CD4-positive, alpha-beta T cell treated with Interleukin-6 at 100 ng/mL for 8 hours (primary cell): ENCODE data around the gene AMOTL1.

Source experiments
- DNase-seq: peaks from one replicate; pipeline ENCODE4 v3.0.0-alpha.2; 2020; ENCODE audit warnings: mixed read lengths, low spot score

The AMOTL1 gene, protein sequence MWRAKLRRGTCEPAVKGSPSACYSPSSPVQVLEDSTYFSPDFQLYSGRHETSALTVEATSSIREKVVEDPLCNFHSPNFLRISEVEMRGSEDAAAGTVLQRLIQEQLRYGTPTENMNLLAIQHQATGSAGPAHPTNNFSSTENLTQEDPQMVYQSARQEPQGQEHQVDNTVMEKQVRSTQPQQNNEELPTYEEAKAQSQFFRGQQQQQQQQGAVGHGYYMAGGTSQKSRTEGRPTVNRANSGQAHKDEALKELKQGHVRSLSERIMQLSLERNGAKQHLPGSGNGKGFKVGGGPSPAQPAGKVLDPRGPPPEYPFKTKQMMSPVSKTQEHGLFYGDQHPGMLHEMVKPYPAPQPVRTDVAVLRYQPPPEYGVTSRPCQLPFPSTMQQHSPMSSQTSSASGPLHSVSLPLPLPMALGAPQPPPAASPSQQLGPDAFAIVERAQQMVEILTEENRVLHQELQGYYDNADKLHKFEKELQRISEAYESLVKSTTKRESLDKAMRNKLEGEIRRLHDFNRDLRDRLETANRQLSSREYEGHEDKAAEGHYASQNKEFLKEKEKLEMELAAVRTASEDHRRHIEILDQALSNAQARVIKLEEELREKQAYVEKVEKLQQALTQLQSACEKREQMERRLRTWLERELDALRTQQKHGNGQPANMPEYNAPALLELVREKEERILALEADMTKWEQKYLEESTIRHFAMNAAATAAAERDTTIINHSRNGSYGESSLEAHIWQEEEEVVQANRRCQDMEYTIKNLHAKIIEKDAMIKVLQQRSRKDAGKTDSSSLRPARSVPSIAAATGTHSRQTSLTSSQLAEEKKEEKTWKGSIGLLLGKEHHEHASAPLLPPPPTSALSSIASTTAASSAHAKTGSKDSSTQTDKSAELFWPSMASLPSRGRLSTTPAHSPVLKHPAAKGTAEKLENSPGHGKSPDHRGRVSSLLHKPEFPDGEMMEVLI

DNA sequence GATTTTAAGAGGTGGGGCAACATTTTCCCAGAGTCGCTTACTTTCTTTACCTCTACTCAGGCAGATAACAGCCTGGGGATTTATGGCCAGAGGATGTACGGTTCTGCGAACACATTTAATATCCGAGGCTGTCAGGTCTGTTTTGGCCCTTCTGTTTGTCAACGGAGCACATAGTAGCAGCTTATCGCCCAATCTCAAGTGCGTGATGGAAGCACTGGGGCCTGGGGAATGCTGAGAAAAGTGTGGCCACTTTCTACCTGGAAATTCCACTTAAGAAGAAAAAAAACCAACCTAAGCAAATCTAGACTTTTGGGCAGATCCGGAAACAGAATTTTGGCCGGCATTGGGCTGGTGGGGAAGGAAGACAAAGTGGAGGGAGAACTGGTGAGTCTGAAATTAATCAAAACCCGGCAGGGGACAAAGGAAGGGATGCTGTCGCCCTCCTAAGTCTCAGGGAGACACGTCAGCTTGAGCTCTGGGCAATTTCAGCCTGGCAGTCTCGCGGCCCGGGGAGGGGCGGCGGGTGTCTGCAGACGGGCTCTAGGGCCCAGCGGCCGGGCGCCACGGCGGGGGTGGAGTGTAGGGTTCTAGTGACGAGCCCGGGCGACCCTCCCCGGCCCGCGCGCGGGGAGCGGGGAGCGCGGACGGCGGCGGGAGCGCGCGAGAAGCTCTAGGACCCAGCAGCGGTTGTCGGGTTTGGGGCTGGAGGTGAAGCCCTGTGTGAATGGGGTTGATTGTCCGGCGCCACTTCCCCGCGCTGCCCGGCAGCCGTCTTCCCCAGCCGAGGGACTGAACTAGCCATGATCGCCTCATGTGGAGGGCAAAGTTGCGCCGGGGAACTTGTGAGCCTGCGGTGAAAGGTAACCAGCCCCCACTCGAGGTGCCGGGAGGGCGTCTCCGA is at the start of gene AMOTL1:
Gene AMOTL1 (plus strand): TSS at position 656 of the 901 bp plus-strand sequence. CDS start 156 bp downstream, at position 812.
- DNase-seq, result no peak

DNA sequence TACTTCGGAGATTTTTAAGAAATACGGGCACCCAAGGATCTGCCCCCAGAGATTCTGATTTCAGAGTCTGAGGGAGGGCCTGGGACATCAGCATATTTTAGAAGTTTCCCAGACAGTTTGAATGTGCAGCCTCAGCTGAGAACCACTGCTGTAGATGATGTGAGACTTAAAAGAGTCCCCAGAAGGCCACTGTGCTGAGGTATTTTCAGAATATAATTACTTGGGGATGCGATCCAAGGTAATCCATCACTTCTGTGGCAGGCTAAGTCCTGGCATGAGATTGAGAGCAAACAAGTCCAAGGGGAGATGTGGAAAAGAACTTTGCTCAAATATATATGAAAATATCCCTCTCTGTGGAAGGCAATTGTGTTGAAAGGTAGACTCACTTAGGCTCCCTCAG is 48.3 kb upstream of the AMOTL1 start:
- no peak for DNase-seq

DNA sequence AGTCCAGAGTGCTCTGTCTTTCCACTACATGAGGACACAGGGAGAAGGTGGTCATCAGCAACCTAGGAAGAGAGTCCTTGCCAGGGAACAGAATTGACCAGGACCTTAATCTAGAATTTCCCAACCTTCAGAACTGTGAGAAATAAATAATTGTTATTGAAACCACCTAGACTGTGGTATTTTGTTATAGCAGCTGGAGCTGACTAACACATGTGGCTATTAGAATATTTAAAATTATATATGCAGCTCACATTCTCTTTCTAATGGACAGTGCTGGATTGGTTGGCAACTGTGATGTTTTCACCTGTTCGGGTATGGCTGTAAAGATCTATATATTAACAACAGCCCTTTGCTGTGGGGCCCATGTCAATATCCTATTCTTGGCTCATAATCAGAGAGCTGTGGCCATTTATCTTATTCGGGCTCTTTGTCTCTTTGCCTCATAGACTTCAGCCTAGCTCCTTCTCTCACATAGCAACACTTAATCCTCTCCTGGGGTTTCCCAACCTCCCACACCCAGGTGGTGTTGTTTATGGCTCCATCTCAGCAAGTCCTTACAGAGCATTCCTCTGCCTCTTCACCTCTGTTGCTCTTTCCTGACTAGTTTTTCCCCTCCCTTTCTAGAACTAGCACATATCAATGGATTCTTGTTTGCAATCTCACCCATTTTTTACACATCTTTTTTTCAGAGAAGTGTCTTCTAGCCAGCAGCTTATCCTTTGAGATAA is 46.4 kb upstream of the AMOTL1 start:
- DNase-seq, result no peak

DNA sequence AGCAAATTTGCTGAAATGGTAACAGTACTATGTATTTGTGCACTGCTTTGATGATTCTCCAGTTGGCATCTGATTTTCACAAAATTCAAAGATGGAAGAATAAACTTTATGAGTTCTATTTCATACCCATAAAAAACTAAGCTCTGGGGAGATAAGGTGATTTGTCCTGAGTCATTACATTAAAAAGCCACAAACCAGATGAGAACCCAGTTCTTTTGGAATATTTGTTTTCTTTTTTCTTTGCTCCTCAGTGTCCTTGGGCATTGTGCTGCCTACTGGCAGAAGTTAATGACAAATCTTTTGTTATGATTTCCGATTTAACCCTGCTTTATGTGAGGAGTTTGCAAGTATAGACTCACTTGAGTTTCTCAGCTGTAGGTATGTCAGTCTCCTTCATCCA is 45.4 kb upstream of the AMOTL1 start:
- no peak for DNase-seq

DNA sequence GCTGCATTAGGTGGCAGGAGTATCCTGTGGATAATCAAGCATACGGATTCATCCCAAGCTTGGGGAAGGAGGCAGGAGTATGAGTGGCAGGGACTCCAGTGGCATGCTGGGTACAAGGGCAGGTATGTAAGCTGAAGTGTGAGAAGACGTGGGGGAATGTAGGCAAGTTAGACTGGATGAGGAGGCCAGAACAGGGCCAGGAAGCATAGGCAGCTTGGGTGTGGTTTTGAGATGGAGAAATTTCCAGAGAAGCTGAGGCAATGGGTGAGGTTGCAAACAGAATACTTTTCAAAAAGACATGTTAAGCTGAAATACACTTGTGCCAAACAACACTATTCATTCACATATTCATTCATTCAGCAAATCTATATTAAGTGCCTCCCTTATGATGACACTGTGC is 43.1 kb upstream of the AMOTL1 start:
- no peak for DNase-seq

DNA sequence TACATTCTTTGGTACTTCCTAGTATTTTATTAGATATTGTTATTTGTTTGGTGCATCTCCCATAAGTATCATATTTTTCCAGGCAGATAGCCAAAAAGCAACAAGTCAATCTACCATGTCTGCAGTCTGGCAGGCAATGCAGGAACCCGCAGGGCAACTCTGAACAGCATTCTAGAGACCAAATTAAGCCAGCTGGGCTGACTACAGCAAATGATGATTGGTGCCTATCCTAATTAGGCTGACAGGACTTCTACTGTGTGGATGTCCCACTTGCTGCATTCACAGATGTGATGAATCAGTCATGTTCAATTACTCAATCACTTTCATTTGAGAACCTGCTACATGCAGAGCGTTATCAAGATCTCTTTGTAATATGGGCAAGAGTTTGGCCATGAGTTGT is 40.3 kb upstream of the AMOTL1 start:
- no peak for DNase-seq

DNA sequence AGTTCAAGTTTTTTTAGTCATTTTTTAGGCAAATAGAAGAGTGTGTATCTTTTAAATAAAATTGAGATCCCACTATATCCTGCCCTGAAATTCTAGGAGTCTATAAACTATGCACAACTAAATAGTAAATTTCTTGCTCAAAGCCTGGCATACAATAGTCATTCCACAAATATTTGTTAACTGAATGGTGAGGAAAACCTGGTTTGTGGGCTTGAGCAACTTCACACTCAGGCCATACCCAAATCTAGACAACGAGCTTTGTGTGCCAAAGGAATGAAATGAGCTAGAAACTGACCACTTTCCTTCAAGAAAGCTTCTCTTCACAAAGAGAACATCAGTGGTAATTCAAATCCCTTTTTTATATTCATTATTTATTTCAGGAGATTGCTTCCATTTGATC is 39.6 kb upstream of the AMOTL1 start:
- DNase-seq, result no peak

DNA sequence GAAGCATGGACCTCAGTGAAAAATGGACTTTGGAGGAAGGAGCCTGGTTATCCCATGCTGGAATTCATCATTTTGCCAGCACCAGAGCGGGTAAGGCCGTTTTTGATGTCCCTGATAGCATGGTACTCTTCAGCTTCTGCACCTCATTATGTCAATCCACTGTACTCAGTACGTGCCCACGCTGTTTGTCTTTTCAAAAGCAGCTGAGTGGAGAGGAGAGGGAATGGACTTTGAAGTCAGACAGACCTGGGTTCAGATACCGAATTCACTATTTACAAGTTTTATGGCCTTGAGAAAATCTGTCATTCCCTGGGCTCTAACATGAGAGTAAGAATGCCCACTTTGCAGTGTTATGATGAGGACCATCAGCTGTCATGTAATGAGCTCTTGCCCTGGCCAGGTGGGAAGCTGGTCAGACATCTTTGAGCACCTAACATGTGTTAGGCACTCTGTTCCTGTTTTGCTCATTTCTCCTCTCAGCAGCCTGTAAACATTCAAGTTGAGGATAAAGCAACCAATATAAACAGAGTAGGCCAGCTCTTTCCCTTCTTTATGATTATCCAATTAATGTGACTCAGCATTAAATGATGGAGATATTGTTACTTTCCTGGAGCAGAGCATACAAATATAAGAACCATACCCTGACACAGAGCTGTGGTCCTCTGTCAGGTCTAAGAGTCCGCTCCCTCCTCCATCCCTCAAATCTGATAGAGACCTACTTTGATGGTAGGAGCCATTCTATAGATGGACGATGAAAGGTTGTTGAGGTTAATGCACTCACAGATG is 39.0 kb upstream of the AMOTL1 start:
- DNase-seq, result no peak

DNA sequence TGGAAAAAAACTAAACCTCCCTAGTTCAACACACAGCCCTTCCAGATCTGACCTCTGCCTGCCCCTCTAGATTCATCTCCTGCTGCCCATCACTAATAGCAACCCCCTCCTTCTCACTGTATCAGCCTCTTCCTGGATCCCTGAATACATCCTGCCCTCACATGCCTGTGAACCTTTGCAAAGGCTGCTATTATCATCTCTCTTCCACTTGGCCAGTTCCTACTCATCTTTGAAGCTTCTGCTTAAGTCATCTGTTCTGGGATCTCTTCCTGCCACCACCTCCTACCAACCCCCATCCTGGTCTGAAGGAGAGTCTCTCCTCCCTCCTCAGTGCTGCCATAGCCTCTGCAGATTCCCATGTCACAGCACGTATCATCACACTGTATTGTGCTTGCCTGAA is 38.0 kb upstream of the AMOTL1 start:
- no peak for DNase-seq

DNA sequence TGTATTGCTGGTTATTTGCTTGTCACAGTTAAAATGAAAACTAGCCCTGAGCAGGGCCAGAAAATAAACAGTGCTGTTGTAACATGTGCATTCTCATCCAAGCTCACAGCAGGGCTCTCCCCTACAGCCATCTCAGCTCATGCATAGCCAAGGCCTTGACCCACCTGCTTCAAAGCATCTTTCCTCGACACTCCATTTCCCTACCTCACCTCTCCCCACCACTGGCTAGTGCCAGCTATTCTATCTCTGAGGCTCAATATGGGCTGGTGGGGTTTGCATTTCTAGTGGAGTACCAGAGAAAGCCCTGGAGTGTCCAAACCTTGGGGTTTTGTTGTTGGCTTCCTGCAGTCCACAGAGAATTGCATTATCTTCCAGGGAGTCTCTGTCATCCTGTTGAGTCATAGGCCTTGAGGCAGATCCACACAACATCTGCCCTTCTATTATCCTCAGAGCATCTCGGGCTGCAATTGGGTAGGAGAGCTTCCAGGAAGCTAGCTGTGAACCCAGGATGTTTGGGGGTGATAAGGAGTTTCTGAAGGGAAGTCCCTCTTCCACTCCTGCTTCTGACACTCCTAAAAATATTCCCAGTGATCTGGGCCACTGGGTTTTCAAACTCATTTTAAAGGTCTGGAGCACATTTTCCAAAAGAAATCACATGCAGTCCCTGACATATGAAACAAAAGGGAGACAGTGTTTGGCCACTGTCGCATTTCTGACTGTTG is 36.1 kb upstream of the AMOTL1 start:
- no peak for DNase-seq

DNA sequence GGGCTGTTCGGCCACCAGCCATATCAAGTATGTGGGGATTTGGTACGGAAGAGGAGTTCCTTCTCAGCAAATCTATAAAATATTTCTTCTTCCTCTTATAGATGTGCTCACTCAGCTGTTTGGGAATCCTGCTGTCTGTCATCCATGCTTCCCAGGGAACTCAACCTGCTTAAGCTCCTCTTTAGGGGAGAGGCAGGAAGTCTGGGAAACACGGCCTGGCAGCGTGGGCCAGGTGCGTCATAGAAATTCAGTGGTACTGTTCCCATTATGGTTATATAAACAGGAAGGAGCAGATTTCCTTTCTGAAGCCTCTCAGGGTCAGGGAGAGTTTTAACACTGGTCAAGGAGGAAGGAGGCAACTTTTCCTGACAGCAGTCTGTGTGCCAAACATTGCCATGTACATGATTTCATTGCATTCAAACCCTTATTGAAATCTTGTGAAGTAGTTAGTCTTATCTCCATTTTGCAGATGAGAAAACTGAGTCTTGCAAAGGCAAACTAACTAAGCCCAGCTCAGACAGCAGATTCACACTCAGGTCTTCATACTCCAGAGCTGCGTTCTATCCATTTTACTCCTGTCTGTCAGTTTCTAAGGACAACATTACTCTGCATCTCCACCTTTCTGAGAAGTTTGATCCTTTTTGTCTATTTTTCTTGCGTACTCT is 35.4 kb upstream of the AMOTL1 start:
- DNase-seq, result no peak

DNA sequence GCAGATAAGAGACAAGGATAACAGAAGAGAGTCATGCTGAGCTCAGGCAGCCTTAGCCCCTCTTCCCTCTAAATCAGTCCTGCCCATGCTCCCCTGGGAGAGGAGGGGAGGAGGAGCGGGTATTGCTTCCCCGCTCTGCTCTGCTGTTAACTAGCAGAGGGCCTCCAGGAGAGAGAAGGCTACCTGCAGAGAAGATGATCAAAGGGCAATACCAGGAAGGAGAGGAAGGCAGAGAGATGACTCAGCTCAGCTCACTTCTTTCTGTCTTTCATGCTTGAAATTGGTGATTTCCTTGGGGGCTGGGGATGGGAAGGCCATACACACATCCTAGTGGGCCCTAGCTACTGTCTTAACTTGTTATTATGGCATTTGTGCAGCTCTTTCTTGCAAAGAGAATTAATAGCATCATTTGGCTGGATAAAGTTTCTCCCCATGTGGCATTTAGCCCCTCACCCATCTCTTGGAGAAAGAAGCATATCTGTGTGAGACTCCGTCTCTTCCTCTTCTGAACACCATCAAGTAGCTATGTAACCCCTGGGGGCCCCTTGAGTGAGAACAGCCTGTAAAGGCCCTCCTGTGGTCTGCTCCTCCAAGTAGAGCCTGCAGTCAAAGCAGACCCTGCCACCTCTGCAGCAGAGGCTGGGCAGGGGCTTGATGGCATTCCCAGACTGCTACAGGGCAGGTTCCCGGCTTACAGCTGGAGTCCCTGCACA is 33.4 kb upstream of the AMOTL1 start:
- DNase-seq, result no peak

DNA sequence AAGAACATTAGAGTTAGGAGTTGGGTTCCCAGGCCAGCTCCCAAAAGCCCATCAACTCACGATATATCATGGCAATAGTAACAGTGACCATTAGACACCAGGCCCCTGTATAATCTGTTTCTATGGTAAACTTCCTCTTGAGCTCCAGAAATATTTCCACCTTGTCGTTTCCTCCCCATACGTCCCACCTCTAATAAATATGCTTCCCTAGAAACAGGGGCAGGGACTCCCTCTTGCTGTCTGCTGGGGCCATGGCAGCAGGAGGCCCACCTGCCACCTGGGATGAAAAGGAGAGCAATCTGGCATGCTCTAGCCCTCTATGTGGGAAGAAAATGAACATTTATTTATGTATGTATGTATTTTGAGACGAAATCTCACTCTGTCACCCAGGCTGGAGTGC is 32.2 kb upstream of the AMOTL1 start:
- no peak for DNase-seq

DNA sequence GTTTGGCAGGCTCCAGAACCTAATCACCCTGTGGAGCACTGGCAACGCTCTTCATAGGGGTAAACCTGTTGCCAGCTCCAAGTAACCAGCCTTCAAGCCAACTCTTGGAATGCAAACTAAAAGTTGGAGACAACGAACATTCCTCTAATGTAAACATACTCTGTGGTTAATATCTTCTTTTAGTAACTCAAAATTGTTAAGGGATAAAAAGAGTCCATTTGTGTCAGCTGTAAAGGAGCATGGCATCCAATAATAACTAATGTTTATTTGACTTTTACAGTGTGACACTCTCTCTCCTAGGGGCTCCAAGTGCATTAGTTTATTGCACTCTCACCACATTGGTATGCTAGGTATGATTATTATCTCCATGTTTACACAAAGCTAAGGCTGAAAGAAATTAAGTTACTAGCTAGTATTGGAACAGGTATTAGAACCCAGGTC is 31.0 kb upstream of the AMOTL1 start:
- DNase-seq, result no peak

DNA sequence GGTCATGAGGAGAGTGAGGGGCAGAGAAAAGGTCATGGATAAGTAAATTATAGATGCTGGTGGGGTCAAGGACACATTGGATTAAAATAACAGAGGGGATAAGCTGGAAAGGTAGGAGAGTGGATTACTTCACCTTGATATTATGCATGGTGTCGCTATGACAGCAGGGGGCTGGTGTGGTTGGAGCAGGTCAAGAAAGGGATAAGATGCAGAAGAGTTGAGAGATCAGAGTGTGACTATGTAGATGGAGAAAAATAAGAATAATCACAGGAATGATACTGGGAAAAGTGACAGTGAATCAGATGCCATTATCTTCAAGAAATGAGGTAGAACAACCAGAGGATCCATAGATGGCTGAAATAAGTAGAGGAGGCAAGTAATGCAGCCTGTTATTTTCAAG is 29.4 kb upstream of the AMOTL1 start:
- no peak for DNase-seq

DNA sequence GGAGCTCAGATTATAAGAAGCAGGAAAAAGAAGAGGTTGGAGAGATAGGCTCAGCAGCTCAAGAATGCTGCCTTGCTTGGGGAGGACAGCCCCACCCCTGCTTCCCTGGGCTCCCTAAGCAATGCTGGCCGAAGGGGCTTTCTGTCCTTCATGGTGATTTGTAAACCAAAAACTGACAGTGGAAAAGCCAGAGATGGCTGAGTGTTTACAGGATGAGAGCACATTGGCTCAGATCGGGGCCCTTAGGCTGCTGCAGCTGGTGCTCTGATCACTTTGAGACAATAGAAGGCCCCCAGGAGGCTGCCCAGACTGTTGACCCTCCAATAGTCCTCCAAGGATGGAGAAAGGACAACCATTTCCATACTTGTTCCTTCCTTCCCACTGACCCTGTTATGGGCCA is 28.8 kb upstream of the AMOTL1 start:
- DNase-seq, result no peak

DNA sequence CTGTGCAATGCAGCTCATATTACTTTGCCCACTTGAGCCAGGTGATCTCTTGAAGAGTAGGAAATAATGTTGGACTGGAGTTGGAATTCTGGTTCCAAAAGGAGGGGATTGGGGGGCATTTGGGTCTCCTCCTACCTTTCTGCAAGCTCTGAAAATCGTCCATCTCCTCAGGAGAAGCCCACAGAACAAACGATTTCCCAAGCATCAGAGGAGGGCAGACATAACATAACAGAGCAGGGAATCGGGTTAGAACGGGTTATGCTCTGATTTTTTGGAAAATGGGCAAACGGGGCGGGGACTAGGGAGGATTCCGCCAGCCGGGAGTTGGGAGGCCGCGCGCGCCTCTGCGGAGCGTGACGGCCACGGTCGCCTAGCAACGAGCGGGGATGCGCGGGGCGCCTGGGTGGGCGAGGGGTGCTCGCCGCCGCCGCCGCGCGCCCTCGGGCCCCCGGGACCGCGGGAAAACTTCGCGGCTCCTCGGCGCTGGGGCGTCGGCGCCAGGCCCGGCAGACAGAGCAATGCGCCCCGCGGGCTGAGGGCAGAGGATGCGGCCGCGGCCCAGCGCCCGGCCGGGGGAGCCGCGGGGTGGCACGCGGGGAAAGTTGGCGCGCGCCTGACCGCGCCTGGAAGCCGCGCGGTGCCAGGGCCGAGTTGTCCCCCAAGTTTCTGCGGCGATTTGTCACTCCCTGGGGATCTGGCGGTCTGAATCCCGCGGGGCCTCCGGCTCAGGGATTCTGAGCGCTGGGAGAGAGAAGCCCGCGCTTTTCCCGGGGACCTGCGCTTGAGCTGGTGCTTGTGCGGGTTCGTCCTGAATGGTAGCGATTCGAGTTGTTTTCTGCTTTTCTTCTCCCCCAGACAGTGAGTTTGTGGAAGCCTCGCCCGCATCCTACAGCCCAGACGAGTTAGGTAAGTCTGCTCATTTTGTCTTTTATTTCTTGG is 27.8 kb upstream of the AMOTL1 start:
- DNase-seq, result no peak
